HG03025 (cell line): ENCODE data around the gene LDHD.
A peak's percentile ranks its signal among the peaks of the same experiment; 100 is the strongest.

ENCODE experiments used
- ATAC-seq: cut with Tn5 transposase; IDR thresholded peaks from one replicate; pipeline ENCODE4 v1.9.1; 2021; ENCODE audit warnings: mild to moderate bottlenecking, moderate library complexity; ENCODE audit not compliant: unreplicated experiment, low FRiP score

Gene LDHD

DNA sequence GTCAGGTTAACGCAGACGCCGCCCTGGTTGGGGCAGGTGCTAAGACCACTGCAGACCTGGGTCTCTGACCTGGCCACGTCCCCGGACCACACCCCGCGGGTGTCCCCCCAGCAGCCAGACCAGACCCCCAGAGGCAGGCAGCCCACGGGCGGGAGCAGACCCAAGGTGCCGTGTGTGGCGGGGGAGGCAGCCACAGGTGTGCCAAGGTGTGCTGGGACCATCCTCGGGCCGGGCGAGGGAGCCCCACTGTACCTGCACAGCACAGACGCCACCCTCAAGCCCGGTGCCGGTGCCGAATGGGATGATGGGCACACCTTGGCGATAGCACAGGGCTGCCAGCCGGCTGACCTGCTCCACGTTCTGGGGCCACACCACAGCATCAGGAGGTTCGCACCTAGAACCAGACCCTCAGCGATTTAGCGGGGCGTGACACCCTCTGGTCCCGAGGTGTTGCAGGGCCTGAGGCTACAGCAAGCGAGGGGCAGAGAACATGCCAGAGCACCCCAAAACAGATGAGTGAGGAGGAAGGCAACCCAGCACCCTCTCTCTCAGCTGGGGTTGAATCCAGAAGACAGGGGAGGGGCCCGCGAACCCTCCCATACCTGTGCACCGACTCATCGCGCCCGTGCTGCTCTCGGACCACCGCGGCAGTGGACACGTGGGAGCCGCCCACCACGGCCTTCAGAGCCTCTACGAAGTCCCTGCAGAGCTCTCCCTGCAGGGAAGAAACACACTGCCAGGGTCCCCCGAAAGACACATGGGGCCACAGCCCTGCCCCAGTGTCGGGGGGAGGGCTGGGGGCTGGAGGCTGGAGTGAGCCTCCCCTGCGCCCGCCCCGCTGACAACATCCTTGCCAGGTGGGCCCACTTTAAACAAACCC is 1.4 kb downstream of the LDHD start:
- ATAC-seq: no peak

DNA sequence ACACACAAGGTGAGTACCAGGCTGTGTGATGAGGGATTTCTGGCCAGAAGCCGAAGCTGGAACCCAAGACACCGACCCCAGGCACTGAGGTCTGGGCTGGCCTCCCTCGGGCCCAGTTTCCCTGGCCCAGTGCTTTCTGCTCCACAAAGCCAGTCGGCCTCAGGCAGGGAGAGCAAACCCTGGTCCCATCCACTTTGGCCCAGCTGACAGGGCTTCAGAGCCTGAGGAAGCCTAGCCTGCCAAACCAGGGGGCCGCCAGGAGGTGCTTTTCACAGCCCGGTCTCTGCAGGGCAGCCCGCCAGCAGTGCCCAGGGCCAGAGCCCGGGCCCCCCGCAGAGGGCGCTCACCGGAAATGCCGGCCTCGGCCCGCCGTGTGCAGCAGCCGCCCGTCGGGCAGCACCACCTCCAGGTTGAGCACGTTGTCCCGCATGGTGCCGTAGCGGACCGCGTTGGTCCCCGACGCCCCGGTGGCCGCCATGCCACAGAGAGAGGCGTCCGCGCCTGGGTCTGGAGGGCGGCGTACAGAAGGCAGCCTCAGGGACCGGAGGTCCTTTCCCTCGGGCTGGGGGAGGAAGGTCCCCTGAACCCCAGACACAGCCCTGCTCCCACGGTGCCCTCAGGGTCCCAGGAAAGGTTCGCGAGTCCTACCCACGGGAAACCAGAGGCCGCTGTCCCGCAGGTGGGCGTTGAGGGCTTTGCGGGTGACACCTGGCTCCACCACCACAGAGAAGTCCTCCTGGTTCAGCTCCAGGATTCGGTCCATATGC is 2.2 kb downstream of the LDHD start:
- ATAC-seq: no peak

DNA sequence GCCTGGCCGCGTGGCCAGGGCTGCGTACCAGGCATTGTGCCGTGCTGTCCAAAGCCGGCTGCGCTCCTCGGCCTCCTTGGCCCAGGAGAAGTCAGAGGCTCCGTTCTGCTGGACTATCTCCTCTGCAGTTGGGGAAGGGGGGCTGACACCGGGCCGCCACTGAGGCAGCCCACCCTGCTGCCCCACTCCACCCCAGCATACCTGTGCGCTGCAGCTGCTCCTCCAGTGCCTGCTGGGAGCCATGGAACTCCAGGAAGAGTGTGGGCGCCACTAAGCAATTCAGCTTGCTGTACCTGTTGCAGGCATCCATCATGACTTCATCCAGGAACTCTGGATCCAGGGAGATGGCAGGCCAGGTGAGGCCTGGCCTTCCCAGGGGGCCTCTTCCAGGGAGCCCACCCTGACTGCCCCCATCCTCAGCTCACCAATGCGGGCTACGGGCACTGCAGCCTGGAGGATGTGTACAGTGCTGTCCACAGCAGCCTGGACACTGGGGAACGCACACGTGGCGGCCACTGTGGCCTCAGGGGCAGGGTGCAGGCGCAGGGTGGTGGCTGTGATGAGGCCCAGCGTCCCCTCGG is 2.9 kb downstream of the LDHD start:
- ATAC-seq: no peak

DNA sequence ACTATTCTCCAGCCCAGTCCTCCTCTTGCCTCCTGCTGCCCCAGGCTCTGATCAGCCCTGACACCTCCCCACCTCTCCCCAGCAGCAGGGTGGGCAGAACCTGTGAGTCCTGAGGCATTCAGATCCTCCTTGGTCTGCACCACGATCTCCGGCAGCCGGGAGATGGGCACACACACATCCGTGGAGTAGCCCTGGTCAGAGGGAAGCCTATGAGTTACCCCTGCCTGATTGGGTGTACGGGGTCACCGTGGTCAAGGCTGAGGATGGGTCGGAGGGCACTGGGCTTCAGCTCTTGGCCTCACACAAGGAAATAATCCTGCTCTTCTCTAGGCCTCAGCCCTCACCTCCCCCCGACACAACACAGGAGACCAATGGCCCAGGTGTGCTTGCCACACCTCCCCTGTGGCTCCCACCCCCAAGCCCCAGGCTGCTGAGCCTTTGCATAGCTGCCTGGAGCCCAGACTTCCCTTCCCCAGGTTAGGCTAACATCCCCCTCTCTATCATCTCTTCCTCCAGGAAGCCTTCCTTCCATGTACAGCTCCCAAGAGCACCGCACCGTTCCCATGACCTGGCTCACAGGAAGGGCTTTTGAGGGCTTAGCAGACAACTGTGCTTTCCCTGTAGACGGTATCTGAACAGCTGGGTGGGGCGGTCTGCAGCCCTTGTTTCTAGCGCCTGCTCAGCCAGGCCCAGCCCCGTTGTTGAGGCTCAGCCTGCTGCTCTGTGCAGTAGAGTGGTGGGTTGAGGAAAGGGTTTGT is 3.7 kb downstream of the LDHD start:
- no peak for ATAC-seq

DNA sequence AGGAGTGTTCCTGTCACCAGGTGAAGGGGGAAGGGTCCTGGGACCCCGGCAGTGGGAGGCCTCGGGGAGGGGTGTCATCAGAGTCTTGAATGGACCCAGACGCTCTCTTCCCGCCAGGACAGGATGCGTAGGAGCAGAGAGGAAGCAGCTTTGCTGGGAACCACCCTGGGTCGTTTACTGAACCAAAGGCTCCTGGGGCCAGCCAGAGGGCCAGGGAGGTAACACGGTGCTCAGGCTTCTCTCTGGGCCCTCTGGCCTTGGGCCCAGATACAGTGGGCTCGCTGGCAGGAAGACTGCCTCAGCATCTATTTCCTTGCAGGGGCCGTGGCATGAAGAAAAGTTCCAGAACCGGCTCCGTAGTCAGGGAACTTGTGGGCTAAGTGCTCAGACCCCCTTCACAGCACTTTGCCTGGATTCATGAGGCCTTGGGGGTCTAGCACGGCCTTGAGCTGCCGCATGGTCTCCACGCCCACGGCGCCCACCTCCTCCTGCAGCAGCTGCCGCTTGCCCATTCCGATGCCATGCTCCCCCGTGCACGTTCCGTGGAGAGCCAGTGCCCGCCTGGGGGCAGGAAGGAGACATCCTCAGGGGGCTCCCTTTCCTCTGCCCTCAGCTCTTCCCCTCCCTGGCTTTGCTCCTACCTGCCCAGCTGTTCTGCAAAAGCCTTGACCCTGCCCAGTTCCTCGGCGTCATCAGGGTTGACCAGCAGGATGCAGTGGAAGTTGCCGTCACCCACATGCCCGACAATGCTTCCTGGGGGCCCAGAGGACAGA is 4.4 kb downstream of the LDHD start:
- no peak for ATAC-seq

DNA sequence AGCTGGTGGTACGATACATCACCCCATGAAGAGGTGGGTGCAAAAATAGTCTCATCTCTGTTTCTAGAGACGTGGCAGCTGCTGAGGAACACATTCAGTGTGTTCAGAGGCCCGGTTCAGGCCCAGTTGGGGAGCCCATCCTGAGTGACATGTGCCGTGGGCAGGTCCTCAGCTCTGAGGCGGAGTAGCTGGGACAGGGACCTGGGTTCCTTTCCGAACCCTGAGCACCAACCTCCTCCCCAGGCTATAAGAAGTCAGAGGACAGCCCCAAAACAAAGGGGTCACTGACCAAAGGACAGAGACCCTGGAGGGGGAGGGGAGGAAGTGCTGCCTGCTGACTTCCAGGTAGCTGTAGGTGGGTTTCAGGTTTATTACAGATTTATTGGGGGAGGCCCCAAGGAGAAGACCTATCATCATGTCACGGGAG is 5.1 kb downstream of the LDHD start:
- no peak for ATAC-seq

DNA sequence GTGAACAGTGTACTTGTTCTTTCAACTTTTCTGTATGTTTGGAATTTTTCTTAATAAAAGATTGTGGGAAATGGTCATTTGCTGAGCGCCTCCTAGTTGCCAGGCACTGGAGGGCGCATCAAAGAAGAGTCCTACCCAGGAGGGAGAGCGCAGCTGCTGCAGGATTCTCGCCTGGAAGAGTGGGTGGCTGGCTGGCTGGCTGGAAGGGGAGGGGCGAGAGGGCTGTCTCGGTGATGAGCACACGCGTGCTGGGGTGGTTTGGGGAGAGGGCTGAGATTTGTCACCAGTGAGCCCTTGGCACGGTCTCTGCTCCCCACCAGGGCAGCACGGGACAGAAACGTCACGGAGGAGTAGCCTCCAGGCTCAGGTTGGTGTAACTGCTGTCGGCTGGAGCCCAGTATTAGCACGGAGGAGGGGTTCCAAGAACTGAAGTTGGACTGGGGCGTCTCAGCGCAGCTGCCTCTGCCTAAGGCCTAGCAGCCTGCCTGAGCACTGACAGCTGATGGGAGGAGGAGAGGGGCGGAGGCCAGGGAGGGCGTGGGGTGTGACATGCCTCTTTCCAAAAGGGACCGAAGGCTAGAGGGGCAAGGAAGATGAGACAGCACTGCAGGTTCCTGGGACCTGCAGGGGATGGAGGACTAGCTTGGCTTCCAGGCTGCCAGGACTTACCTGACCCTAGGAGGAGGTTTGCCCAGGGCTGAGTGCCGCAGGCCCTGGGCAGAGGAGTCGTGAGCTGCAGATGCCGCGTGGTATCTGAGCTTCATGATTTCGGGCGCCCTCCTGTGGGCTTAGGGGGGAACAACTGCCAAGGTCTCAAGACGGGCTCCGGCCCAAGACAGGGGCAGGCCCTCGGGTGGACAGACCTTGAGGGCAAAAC is 5.7 kb downstream of the LDHD start:
- peak; percentile 75 for ATAC-seq

DNA sequence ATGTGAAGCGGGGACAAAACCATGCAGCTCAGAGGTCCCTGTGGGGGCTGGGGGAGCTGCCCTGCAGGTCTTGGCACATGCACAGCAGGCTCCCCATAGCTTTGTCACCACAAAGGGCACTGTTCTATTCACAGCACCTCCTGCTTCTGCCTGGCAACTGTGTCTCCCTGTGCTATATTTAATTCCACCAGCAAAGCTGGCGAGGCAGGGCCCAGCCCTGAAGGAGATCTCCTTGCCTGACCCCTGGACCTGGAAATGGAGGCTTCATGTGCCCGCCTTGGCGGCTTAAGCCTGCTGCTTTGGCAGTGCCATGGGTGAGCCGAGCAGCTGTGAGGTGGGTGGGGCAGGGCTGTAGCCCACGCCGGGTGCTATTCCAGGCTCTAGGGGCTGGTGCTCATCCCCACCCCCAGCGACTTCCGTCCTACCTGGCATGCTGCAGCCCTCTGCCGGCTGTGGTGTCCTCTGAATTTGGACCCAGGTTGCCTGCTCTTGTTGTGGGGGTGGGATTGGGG is 6.8 kb downstream of the LDHD start:
- no peak for ATAC-seq

DNA sequence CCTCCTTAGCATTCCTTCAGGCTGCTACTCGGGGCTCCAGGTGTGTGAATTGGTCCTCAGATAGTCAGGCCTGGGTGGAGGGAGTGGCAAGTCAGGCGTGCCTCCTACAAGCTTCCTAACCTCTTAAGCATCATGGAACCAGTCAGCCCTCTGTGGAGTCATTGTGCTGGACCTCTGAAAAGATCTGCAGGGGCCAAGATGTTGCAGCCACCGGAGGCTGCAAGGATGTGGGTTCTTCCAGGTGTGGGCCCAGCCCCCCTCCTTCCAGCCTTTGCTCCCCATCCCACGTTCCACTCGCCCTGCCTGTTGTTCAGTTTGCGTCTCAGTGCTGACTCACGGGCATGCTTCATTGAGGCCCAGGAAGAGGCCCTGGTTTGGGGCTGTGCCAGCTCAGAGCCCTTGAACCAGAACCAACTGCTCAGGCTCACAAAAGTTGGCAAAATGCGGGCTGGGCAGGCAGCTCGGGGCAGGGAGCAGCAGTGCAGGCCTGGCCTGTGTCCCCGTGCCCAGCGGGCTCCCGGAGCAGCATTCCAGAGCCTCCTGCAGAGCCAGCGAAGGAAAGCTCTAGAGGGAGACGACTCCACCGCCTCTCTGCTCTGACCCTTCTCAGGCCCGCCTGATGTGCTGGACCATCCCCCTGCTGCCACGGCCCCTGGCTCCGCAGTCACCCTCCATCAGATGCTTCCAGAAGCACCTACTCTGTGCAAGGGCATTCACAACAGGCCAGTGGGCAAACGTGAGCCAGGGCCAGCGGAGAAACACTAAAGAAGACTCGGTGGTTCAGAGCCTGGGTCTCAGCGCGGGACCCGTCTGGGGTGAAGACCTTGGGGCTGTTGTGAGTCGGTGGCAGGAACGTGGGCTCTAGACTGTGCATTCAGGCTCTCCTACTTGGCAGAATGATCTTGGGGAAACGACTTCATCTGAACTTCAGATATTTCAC is 7.5 kb downstream of the LDHD start:
- no peak for ATAC-seq

DNA sequence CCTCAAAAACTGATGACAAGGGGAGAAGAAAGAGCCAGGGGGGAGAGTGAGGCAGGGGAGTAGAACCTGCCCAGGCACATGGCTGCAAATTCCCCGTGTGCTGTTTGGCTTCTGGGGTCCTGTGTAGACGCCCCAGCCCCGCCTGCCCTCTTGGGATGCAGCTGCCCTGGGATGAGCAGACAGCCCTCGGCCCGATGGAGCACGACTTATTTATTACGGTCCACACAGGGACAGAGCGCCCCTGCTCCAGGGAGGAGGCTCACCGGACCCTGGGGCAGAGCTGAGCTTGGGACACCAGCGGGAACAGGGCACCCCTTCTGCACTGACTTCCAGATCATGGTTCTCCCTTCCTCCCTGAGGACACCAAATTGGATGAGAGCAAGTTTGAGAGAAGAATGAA is 9.1 kb downstream of the LDHD start:
- no peak for ATAC-seq

DNA sequence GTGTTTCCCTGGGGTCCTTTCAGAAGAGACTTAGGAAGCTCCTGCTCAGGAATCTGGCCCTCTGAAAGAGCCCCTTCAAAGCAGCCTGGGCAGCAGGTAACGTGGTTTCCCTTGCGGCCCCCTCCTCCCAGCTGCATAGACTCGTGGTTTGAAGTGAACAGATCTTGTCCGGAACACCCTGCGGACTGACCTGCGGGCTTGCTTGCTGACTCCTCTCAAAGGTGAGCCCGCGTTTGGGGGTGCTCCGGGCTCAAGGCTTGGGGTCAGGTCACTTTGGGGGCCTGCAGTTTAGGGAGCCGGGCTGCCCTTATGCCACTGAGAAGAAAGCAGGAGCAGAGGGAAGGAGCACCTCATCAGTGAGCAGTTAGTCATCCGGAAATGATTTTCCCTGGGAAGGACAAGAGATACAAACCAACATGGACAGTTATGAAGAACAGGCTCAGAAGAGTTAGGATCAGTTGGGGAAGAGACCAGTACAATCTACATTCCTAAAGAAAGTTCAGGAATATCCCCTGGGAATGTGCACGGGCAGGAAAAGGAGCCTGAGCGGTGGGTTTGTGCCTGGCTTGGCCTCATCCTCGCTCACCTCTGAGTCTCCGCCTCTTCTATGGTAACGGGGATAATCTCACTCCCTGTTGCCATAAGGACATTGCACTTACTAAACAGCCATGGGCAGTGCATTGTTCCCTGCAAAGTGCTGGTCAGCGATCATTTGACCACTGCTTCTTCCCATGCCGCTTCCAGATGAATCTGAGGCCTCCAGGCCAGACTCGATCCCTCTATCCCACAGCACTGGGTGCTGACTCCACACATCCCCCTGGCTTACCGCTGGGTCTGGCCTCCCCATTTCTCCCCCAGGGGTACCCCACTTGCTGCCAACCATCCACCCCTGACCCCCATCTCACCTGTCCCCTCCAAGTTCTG is 10.0 kb downstream of the LDHD start:
- no peak for ATAC-seq

DNA sequence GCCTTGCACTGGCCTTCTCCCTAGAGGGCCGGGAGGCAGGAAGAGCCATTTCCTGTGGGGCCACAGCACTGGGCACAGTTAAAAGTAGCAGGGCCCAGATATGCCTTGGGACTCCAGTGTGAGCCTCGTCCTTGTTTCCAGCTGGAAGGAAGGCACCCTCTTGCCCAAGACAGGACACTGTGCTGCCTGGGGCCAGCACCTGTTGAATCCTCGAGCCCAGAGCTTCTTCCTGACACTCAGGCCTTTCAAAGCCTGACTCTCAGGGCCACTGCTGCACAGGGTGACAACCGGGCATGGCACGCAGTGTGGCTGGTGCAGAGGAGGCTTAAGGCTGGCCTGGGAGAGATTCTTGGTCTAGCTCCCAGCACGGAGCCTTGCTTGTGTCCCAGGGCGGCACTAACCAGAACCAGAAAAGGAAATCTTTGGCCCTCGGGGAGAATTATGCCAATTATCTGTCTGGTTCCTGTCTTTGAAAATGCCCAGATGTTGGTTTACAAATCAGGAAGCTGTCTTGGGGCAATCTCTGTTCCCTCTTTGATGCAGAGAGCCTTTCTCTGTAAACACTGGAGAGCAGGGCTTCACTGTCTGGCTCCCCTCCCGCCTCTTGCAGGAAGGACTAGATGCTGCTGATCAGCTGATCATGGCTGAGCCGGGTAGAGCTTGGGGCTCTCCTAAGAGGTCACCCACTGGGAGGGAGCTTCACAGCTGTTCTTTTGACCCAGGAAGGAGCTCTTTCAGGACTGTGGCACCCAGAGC is 11.1 kb downstream of the LDHD start:
- no peak for ATAC-seq

DNA sequence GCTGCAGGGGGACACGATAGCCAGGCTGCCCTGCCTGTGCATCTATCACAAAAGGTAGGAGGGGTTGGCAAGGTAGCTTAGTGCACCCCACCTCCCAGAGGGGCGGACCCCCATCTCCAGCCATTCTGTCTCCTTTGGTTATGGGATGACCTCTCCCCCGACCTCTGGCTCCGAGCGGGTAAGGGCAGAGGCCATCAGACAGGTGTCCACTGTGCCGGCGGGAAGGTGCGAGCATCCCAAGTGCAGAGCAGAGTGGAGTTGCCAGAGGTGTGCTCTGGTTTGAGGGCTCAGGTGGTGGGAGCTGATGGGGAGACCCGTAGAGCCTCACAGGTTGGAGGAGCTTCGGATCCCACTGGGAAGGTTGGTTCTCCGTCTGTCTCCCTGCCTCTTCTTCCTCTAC is 11.7 kb downstream of the LDHD start:
- no peak for ATAC-seq

DNA sequence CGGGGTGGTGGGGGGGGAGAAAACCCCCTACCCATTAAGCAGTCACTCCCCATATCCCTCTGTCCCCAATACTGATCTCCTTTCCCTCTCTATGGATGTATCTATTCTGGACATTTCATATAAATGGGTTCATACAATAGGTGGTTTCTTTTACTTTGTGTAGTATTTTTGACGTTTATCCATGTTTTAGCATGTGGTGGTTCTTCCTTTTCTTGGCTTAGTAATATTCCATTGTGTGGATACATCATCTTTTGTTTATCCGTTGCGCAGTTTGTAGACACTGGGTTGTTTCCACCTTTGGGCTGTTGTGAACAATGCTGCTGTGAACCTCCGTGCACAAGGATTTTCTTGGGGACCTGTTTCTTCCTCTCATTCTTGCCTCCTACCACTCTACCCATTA is 12.6 kb downstream of the LDHD start:
- no peak for ATAC-seq

DNA sequence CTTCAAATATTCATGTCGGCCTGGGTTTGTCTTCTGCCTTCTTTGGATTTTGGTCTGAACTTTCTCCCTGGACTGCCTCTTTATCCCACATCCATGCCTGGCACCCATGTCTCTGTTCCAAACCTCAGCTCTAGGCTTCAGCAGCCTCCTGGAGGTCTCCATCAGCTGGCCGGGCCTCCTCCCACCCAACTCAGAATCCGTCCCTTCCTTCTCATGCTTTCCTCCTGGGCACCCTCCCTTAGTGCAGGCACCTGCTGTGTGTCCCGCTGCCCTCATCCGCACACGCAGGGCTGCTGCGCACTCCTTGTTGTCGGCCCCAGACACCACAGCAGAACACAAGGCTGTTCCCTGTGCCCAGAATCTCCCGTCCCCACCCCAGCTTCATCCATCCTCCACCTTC is 14.0 kb downstream of the LDHD start:
- no peak for ATAC-seq

DNA sequence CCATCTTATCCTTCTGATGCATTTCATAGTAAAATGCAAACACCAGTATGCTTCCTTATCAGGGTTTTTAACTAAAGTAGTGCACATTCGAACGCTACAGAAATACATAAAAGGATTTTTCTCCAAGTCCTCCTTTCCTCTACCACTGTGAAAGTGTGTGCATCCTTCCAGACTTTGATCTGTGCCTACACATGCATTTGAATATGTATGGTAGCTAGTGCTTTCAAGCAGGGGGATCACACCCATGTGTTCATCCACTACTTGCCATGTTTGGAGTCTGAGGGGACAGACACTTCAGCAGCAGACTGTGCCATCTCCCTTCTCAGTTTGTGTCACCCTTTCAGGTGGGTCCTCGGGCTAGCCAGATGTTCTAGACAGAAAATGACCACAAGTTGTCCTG is 14.9 kb downstream of the LDHD start:
- no peak for ATAC-seq
